ENCODE results near the gene FGF3.

The FGF3 gene

DNA sequence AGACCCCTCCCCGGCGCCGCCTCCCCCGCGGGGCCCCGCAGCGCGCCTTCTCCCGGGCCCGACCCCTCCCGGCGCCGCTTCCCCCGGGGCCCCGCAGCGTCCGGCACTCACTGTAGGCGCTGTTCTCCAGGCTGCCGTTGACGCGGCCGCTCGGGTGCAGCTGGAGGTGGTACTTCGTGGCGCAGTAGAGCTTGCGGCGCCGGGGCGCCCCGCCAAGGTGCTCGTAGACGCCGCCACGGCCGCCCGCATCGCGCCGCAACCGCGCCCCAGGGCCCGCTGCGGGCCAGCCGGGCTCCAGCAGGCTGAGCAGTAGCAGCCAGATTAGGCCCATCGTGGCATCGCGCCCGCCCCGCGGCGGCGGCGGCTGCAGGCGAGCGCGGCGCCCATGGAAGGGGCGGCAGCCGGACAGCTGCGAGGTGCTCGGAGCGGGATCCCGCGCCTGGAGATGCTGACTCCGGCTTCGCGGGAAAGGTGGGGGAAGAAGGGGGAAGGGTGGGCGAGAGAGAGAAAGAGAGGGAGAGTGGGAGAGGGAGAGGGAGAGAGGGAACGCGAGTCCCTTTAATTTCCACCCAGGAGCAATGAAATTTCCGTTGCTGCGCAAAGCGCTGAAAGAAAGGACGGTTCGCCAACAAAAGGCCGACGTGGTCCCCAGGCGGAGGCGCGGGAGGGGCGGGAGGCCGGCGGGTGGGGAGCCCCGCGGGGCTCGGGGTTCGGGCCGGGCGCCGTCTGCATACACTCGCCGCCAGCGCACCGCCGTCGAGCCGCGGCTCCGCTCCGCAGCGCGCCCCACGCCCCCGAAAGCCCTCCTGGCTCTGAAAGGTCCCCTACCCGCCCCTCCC lies at the start of gene FGF3:
Gene FGF3, minus strand, starts transcription at position 814 of the 839 bp plus-strand sequence. Its CDS starts 483 bp downstream, at position 331.
- no peak for DNase-seq

DNA sequence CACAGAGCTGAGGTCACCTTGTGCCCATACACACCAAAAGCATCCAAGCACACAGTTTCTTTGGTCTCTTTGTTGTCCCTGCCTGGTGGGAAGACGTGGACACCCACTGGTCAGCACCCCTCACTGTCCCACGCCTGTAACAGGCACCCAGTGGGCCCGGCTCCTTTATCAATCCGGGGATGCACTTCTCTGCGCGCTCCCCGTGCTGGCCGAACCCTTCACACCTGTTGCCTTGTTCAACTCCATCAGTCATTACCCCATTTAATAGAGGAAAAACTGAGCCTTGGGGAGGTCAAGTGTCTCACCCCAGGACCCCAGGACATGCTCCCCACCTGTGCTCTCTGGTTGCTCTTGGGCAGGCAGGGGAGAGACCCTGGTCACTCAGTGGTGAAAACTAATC lies 49.7 kb upstream of the FGF3 start:
- DNase-seq: no peak

DNA sequence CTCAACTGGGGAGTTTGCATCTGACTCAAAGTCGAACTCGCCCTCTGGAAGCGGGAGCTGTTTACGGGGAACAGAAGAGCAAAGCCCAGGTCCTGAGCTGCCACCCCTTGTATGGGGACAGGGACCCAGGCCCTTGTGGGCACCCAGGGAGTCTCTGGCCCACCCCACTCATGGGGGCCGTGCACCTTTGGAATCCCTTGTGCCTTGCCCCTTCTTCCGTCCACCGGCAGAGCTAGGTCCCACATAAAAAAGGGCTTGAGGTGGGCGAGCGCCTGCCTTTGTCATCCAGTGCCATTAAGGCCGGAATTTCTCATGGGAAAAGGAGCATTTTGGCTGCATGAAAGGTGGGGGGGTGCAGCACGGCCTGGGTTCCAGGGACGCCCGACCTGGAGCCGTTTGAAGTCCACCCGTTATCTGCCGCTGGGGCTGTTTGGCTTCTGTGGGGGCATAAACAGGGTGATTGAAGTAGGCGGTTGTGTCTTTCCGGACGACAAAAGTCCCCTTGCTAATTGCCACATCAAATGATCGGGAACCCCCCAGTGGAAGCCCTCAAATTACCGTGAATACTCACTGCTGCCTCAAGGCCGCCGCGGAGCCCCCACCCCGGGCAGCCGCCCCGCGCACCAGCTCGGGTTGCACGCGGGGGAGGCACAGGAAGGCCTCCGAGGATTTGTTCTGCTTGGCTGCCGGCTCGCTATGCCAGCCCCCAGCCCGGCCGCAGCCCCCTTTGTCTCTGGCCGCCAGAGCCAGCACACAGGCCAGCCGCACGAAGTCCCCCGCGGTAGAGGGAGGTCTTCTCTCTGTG lies 49.0 kb upstream of the FGF3 start:
- DNase-seq: no peak

DNA sequence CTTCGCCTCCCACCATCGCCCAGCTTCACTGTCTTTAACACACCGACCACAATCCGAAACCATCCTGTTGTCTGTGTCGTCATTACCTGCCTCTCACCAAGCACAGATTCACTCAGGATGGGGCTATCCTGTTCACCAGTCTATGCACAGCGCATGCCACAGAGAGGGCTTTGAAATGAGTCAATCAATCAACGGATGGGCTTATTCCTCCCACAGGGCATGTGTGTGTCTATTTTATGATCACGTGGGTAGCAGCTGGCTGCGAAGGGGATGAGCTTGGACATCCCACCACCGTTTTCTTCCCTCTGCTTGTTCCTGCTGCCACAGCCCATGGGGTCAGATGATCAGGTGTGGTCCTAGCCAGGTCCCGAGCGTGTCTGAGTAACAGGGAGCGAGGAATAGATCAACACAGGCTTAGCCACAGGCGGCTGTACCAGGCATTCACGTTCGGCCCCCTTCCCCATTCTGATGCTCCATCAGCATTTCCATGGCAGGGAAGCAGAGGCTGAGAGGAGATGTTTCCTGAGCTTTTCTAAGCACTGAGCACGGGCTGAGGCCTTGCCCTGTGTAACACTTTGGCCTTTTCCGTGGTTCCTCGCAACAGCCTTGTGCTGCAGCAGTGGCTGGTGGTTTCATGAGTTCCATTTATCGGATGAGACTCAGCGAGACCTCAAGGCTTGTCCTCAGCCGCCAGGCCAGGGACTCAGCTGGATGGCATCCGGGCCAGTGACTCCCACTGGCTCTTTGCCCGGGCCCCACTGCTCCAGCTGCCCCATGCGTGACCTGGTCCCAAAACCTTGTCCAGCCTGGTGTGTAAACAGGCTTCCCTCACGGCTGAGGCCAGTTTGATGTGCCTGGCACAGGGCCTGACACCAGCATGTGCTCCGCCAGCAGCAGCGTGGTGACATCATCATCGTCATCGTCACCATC lies 48.1 kb upstream of the FGF3 start:
- peak; percentile 13 for DNase-seq

DNA sequence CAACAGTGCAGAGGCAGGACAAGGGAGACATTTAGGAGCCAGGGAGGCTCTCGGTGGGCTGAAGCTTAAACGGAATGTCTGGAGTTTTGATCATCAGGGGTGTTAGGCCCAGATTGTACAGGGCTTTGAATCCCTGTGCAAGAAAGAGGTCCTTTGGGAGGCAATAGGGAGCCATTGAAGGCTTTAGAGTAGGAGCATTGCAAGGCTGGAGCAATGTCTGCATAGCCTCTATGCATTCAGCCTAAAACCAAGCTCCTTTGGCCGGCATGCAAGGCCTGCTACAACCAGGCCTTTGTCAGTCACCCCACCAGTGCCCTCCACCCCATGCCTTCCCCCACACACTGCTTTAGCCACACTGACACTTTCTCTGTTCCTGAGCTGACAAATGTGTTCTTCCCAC lies 47.4 kb upstream of the FGF3 start:
- no peak for DNase-seq

DNA sequence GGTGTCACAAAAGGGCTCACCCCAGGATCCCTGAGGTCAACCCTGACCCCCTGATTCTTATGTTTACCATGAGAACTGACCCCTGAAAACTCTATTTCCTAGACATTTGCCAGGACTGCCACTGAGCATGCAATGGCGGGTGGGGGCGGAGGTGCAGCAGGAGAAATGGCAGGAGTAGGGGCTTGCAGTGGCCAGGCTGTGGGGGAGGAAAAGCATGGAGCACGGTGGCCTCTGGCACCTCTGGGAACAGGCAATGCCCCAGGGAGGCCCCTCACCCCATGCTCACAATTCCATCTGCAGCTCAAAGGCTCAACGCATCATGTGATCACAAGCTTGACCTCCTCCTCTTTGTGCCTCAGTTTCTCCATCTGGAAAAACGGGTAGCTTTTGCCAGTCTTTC lies 46.5 kb upstream of the FGF3 start:
- no peak for DNase-seq

DNA sequence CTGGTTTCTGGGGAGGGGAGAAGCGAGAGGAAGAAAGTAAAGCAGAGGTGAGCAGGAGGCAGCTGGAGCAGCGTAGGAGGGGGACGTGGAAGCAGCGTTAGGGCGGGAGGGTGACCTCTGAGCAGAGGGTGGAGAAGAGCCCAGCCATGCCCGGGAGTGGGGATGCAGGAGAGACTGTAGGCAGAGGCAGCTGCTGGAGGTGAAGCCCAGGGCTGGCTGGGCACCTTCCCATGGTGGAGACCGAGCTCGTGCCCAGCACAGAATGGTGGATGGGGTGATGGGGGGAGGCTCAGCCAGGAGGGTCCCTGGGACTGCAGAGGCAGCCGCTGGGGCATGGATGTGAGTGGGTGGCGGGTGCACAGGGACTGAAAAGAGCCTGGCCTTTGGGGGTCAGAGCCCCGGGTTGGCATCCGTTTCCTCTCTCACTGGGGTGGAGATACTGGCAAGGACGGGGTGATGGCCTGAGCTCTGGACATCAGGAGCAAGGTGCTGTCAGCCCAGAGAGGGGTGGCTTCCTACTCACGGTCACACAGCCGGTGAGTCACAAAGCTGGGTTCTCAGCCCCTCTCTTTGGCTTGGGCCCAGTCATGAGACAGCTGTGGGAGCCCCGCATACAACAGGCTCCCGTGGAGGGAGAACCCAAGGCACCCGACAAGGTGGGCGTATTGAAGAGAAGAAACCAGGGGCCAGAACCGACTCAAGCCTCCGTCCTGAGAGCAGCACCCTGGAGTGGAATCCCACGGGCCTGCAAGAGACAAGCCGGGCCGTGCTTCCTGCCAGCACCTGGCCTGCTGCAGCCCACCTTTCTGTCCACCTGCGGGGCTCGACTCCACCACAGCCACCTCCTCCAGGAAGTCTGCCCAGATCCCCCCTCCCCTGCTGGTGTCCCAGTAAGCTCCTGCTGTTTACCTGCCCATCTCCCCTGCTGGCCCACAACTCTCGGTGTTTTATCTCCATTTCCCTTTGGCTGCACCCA lies 45.8 kb upstream of the FGF3 start:
- no peak for DNase-seq

DNA sequence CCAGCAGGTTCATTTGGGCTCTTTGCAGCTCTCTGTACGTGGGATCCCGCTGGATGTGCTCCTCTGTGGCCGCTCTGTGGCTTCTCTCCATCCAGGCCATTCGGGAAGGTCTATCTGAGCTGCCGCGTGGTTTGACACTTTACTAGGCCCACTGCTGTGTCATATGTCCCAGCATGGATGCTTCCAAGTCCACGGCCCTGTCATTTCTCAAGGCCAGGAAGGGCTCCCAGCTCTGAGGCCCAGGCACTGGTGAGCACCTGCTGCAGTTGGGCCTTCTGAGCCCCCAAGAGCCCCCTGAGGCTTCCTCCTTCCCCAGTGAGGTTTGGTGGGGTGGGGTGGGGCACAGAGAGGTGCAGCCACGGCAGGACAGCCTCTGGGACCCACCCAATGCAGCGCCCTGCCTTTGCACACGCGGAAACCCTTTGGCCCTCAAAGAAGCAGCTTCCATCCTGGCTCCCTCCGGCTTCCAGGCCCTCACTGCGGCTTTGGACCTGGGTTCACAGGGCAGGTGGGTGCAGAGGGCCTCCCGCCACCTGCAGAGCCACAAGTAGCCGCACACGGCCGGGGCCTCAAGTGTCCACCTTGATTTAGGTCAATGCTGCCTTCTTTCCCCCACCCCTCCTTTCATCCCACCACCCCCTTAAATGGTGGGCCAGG lies 44.5 kb upstream of the FGF3 start:
- no peak for DNase-seq

DNA sequence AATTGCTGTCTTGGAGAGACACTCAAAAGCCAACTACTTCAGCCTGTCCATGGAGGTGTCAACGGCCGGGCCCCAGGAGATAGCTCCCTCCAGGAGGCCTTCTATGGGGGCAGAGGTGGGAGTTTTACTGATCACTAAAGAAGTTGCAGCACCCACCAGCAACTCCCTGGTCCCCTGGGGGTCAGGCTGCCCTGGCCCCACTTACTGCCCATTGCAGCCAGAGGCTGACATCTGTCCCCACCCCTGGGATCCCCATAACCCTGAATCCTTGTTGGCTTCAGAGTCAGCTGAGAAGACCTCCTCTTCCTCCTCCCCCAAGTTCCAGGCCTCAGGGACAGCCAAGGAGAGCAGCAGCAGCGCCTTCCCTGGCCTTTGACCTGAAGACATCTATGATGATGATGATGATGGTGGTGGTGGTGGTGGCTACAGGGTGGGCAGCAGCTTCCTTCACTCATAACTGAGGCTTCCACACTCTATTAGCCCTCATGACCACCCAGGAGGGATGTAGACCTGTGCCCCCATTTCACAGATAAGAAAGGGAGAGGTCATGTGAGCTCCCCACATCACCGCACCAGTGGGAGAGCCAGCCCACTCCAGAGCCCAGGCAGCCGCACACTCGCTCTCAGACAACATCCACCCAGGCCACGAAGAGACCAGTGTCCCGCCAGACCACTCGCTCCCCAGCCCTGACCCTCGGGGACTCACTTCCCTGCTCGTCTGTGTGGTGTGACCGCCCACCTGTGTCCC lies 43.8 kb upstream of the FGF3 start:
- DNase-seq: no peak

DNA sequence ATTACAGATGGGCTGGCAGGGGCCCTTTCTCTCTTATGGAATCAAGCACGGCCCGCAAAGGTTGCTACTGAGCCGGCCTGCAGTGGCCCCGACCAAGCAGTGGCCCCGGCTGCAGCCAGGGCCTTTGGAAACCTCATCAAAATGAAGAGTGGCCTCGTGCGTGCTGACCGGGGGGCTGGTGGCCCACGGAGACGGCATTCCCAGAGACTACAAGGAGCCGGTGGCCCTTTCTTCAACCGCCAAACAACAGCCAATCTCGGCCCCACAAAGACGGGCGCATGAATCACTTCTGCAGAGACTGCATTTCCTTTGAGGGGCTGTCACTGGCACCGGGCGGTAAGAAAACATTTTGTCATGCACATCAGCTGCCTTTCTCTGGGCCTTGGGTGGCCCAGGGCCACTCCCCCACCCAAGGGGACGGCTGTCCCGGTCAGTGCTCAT lies 43.1 kb upstream of the FGF3 start:
- DNase-seq: no peak

DNA sequence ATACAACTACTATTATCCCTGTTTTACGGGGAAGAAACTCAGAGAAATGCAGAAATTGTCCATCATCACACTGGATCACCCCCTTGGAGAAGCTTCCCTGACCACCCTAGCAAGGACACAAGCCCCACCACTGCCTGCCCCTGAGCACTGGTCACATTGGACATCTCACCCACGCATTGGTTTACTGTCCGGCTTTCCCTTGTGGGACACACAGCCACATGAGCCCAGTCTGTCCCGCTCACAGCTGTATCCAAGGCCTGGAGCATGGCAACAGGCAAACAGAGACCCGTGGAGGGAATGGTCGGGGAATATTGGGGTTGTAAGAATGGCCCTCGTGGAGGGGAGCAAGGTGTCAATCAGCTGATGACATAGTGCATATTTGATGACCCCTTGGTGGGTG lies 42.7 kb upstream of the FGF3 start:
- DNase-seq: no peak

DNA sequence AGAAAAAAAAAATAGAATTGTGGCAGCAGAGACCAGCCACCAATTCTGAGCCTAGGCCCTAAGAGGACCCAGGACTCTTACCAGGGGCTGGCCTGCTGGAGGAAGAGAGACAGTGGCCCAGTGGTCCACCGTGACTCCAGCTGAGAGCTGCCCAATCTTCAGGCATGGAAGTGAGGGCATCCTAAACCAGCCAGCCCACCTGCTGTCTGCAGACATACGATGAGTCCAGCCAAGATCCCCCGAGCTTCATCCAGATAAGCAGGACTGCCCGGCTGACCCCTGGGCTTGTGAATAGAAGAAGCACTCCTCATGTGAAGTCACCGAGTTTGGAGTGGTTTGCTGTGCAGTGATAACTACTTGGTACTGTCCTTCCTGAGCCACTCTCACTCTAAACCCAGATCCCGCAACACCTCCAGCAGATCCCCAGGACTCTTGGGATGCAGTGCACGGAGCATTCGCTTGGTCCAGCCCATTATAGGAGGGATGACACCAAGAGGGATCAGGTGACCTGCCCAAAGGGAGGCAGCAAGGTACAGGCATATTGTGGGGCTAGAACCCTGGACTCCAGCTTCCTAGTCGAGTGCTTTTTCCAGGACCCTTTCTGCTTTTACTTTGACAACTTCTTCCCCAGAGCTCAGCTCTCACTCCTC lies 41.7 kb upstream of the FGF3 start:
- no peak for DNase-seq

DNA sequence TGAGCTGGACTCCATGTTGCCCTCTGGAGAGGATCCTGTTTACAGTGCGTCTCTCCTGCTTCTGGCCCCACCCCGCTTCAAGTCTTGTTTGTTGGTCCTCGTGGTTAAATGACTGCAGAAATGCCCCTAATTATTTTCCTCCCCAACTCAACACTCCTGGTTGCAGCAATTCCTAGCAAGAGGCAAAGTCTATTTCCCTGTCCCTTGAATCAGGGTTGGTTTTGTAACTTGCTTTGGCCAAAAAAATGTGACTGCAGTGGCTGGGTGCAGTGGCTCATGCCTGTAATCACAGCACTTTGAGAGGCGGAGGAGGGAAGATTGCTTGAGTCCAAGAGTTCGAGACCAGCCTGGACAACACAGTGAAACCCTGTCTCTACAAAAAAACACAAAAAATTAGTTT lies 41.0 kb upstream of the FGF3 start:
- DNase-seq: no peak

DNA sequence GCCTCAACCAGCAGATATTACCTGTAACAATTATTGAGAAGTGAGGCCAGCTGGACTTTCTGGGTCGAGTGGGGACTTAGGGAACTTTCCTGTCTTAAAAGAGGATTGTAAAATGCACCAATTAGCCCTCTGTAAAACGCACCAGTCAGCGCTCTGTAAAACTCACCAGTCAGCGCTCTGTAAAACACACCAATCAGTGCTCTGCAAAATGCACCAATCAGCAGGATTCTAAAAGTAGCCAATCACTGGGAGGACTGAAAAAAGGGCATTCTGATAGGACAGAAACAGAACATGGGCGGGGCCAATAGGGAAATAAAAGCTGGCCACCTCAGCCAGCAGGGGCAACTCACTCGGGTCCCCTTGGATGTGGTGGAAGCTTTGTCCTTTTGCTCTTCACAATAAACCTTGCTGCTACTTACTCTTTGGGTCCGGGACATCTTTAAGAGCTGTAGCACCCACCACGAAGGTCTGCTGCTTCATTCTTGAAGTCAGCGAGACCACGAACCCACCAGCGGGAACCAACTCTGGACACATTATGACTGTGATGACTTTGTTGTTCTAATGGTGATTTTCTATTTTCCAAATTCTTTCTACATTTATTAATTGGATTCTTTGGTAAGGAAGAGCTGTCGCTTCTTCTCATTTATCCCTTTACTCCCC lies 40.2 kb upstream of the FGF3 start:
- no peak for DNase-seq

DNA sequence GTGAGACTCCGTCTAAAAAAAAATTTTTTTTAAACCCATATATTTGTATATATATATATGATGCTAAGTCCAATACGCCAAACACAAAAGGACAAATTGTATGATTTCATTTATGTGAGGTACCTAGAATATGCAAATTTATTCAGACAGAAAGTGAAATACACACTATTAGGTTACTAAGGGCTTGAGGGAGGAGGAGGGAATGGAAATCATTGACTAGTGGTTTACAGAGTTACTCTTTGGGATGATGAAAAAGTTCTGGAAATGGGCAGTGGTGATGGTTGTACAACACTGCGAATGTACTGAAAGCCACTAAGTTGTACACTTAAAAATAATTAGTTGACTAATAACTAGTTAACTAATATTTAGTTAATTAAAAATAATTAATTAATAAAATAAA lies 36.2 kb upstream of the FGF3 start:
- DNase-seq: peak; percentile 33

DNA sequence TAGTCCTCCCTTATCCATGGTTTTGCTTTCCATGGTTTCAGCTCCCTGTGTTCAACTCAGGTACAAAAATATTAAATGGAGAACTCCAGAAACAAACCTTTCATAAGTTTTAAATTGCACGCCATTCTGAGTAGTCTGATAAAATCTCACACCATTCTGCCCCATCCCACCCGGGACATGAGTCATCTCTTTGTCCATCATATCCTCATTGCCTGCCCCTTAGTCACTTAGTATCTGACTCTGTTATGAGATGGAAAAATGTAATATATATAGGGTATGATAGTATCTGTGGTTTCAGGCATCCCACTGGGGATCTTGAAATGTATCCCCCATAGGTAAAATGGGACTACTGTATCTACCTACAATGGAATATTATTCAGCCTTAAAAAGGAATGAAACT lies 35.5 kb upstream of the FGF3 start:
- peak; percentile 46 for DNase-seq

DNA sequence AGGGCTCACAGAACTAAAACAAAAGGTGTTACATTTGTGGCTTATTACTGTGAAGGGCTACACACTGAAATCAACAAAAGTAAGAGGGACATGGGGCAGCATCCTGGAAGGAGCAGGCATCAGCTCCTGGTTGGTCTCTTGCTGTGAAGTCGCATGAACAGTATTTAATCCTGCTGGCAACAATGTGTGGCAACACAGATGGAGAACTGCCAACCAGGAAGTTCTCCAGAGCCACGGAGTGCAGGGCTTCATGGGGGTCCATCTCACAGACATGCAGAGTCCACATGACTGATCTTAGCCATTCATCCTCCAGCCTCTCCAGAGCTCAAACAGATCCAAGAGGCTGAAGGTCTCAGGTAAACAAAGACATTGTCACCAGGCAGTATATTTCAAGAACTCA lies 32.8 kb upstream of the FGF3 start:
- DNase-seq: no peak

DNA sequence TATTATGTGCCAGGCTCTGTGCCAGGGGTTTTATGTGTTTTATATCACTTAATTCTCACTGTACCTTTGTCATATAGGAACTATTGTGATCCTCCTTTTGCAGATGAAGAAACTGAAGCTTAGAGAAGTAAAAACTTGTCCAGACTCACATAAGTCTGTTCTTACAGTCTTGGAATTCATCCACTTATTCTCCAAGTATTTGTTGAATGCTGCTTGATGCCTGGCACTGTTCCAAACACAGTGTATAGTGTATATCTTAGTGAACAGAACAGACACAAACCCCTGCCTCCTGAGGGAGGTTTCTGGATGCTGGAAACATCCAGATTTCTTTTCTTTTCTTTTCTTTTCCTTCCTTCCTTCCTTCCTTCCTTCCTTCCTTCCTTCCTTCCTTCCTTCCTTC lies 29.0 kb upstream of the FGF3 start:
- no peak for DNase-seq

DNA sequence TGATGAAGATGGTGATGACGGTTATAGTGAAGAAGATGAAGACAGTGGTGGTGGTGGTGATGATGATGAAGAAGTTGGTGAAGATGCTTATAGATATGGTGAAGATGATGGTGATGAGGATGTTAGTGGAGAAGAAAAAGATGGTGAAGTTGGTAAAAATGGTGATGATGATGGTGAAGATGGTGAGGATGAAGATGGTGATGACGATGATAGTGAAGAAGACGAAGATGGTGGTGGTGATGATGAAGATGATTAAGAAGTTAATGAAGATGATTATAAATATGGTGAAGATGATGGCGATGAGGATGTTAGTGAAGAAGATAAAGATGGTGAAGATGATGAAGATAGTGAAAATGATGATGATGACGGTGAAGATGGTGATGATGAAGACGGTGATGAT lies 25.2 kb upstream of the FGF3 start:
- DNase-seq: no peak

Measured in kidney glomerular epithelial cell (primary cell).